Measurements from ENCODE around the gene CARD10.

CARD10 gene

DNA sequence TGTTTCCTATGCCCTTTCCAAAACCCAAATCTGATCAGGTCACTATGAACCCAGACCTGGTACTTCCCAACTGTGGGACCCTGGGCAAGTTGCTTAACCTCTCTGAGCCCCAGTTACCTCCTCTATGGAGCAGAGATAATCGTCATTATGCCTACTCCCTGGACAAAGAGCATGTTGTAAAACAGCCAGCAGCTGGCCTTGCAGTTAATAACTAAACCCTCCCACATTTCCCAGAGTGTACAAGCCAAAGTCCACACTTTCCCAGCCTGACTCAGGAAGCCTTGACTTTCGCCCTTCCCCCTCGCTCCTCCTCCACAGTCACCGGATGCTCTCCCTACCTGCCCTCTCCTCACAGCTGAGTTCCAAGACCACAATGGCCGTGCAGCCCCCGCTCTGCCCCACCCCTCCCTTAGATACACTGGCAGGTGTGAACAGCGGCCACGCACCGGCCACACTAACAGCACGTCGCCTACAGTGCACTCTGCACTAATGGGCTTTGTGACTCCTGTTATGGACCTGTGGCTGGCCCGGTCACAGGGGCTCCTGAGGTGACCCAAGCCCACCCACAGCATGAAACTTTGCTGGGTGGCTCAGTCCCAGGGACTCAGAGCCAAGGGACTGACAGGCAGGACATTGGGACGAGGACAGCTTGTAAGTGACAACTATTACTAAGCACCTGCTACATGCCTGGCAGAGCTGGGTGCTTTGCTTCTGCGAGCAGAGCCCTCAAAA lies 17.4 kb downstream of the CARD10 start:
- DNase-seq = no peak

DNA sequence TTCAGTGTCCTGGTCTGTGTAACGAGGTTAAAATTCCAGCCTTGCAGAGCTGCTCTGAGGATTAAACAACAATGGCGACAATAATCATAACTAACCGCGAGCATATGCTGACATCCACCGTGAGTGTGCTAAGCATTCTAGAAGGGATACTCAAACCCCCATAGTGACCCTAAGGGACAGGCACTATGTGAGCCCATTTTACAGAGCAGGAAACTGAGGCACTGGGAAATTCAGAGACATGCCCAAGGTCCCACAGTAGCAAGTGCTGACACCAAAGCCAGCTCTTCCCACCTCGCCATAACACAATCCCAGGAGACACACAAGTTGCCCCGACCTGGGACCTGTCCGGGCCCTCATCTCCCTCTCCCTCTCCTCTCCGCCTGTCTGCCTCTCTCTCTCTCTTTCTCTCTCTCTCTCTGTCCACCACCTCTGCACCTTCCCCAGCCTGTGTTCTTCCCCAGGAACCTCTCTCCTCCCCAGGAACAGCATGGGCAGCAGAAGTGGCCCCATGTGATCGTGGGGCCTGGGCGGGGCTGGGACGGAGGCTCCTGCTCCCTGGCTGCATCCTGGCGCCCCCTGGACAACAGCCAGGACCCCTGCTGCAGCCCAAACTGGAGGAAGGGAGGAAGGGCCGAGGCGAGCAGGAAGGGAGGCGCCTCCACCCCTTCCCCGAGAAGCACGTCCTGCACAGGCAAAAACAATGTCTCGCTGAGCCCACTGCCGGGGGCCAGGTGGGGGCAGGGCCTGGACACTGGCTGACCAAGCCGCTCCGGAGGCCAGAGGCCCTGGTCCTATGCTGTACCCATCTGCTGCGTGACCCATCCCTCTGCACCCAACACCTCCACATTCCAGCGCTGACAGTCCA lies 18.2 kb downstream of the CARD10 start:
- no peak for DNase-seq

DNA sequence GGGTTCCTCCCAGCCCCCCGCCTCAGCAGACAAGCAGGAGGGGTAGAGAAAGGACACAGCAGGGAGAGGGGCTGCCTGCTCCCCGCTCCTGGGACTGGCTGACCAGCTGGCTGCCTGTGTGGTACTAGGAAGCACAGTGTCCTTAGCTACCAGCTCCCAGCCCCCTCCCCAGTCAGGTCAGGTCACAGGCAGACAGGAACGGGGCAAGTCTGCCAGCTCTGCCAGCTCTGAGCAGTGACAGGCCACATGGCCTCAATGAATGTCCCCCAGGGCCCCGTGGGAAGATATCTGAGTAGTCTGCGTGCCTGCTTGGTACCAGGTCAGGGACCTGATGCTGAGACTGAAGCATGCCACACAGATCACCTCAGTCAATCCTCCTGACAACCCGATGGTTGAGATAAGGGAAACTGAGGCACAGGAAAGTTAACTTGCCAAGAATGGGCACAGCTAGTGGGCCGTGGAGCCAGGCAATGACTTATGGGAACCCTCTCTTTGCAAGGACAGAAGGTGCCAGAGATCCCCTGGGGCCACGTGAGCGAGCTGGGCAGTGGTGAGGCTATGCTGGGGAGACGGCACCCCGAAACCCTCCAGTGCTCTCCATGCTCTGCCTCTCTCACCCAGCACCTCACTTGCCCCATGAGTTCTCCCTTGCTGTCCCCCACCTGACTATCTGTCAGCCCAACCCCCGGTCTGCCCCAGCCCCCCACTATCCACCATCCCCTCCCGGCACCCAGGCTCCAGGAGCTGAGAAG lies 19.2 kb downstream of the CARD10 start:
- DNase-seq = no peak

DNA sequence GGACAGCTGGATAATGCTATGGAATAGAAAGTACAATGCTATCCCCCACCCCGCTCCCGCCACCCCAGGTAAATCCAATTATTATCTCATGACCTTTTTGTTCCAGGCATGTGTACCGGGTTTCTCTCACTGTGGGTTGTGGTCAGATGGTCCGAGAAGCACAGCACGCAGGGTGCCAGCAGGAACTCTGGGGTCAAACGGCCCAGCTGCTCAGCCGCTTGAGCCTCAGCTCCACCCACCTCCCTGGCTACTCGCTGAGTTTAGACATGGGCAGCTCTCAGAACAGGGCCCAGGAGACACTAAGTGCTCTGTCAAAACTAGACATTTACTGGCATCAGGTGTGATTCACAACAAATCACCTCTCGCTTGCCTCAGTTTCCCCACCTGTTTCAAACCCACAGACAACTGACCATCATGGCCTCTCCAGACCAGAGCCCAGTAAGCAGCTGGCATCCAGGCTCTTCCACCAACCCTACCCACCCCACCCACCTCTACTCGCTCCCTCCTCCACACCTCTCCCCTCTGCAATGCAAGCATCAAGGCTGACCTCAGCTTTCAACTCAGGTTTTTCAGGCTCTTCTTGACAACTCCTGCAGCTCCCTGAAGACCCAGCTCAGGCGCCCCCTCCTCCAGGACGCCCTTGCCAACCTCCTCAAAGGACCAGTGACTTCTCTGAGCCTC lies 20.0 kb downstream of the CARD10 start:
- no peak for DNase-seq

DNA sequence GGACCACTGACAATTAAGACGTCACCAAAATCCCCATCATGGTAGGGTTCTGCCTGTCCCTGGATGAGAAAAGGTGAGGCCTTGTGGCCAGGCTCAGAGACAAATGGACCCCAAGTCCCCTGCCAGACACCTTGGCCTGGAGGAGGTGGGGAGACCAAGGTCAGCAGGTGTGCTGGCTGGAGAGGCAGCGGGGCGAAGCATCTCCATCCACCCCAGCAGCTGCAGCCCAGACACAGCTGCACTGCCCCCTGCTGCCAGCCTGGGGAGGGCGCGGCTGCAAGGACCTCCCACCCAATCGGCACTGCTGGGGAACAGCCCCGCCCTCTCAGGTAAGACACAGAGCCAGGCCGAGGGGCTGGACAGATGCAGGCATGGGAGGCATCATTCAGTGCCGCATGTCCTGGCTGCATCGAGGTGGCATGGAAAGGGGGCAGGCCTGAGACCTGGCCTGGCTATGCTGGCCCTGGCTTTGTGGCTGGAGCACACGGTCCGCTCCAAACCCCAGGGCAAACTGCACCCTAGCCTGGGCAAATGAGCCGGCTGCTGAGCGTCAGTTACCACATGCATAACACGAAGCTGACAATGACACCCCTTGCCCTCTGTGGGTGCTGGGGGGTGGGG lies 20.8 kb downstream of the CARD10 start:
- no peak for DNase-seq

DNA sequence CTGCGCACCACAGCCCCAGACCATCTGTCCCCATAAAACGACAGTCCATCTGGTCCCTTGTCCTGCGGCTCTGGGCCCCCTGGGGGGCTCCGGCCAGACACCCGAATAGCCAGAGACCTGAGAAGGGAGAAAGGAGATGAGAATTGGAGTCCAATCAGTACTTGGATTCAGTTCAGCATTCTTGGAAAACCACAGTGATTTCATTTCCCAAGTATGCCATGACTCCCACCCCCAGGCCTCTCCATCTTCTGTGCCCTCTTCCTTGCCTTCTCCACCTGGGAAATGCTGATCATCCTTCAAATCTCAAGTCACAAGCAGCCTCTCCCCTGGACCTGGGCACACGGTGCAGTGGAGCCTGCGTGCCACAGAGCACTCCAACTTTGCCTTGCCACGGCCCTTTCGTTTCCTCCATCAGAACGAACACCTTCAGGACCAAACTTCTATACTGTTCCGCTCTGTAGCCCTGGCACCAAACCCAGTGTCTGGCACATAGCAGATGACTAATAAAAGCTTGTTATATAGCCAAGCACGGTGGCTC lies 22.1 kb downstream of the CARD10 start:
- no peak for DNase-seq

DNA sequence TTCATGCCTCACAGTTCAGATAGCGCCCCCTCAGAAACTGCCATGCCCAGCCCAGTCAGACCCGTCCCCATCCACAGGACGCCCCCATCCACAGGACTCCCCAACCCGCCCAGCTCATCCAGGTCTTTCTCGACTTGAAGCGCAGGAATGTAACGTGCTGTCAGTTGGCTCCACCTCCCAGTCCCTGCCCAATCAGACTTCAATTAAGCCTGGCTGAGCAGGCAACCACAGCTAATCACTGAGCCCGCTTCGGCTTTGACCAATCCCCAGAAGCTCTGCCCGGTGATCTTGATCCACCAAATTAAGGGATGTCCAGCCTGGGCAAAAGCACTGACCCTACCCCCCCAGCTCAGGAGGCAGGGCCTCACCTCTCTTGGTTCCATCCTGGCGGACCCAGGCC lies 22.6 kb downstream of the CARD10 start:
- DNase-seq = no peak

DNA sequence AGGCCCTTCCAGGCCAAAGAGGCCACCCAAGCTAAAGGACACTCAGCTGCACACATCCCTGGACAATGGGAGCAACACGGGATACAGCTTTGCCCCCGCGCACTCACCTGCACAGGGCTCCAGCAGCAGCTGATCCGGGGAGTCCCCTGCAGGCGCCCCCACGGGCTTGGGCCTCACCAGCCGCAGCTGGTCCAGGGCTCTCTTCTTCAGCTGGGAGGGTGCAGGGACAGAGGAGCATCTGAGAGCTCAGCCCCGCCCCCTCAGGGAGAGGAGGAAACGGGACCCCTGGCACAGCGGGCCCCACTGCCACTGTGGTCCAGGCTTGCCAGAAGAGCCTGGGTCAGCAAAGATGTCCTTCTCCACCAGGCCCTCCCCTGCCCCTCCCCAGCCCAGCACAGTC lies 25.2 kb downstream of the CARD10 start:
- DNase-seq = no peak

DNA sequence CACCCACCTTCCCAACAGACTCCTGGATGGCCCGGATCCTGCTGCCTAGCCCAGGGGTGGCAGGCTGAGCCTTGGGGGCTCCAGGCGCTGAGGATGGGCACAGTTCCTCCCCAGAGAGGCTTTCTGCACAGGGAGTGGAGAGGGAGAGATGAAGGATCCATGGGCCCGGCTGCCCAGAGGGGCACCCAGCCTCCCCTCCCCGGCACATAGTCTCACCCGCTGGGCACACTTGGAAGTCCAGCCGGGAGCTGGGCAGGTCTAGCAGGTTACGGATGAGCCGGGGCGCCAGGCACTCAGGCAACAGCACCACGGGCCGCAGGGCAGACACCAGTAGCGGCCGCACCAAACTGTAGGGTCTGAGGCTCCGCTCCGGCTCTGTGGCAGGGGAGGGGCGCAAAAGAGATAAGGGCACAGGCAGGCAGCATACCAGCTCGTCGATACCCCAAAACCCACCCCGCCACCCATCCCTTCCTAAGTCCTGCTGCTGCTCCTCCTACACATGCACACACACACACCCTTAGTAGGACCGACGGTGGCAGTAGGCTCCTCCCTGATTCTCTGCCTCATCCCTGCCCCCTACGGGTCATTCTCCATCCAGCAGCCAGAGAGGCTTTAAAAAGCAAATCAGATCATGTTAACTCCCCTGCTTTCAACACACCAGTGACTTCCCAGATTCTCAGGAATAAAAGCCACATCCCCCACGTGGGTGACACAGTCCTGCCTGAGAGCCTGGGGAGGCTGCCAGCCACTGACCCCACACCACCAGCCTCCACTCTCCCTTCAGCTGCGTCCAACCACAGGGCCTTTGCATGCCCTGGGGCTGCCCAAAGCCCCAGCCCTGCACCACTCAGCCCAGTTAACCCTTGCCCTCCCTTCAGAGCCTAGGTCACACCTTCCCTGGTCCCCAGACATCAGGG lies 26.5 kb downstream of the CARD10 start:
- no peak for DNase-seq

DNA sequence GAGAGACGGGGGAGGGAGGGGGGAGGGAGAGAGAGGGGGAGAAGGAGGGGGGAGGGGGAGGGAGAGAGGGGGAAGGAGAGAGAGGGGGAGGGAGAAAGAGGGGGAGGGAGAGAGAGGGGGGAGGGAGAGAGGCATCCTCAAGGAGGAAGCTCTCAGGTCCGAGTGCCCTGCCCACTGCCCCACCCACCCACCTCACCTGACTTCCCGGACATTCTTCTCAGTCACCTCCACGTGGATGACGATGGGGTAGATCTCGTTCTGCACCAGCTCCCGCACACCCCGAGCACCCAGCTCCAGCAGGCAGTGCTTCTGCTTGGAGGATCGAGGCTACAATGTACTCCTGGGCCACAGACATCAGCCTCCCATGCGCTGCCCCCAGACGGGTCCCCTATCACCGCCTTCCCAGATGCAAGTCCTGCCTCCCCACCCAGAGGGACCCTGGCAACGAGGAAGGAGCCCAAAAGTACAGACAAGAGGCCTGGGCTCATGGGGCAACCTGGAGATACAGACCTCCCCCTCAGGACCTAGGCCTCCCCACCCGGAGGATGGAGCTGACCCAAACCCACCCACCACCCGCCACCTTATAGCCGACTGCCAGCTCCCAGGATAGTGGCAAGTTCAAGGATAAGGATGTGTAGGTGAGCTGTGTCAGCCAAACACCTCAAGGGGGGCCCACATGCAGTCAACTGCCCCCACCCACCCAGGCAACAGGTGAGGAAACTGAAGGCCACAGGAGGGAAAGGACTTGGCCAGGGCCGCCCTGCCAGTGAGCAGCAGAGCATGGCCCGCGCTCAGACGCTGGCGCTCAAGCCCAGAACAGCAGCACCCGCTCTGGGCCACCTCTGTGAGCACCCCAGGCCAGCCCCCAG lies 27.4 kb downstream of the CARD10 start:
- DNase-seq = no peak

DNA sequence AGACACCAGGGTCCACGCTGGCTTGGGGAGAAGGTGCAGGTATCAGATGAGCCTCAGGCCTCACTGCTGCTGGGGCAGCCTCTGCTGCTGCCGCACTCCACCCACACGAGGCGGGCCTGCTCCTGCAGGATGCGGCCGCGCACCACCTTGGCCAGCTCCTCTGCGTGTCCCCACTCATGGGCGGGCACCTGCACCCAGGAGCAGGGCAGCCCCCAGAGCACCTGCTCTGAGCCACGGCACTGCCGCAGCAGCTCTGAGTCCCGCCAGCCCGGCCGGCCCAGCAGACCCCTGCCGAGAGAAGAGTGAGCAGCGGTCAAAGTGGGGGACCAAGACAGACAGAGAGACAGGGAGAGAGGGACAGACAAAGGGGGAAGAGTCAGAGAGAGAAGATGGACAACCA lies 28.1 kb downstream of the CARD10 start:
- no peak for DNase-seq

DNA sequence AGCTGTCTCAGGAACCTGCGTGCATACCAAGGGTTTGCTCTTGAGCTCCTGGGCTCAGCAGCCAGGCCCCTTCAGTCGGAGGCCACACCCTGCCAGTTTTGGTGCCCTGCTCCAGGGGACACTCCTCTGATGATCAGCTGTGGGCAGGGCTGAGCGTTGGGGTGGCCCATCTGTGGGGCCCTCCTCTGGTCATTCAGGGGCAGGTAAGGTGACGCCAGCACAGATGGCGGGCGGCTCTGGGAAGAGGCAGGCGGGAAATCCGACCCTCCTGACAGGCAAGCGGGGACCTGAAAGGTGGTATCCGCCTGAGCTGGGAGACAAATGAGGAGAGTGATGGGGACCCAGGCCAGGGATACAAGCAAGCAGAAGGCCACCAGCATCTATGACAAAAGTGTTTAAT lies 29.2 kb downstream of the CARD10 start:
- no peak for DNase-seq

DNA sequence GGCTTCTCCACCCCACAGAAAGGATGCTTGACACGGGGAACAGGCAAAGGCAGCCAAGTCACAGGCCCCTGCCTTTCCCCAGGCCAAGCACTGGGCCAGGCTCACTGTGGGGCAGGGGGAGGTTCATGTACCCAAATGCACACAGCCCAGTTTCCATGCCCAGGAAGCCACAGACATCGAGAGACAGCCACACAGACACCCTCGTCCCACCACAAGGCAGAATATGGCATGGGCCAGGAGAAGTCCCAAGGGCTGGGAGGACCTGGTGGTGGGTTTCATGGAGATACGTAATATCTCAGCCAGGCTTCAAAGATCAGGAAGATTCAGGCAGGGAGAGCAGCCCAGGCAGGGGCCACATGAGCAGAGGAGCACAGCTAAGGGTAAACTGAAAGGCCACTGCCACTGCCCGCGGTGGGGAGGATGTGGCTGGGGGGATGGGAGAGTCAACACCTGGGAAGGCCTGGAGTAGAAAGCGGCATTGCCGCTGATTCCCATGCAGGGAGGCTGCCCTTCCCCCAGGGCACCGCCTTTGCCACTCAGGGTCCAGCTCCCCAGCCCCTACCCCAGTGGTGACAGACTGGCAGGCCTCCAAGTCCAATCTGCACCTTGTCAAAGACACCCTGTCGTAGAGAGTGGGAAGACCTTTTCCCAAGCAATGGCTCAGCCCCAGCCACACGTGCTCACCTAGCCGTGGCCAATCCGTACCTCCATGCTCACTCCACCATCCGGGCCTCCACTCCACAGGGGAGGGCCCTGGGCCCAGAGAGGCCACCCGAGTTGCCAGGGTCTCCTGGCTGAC lies 30.7 kb downstream of the CARD10 start:
- no peak for DNase-seq

DNA sequence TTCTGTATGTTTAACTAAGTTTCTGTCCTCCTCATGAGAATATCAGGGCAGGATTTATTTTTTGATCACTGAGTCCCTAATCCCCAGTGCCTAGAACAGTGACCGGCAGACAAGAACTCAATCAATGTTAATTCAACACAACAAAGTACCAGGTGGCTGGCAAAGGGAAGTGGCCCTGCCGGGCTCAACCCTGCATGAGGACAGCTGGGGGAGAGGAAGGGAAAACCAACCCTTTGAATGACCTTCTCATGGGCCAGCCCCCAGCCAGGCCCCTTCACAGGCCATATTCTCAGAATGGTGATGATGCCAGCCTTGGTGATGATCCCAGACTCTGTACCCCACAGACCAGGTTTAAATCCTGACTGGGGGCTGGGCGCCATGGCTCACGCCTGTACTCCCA lies 31.6 kb downstream of the CARD10 start:
- no peak for DNase-seq

DNA sequence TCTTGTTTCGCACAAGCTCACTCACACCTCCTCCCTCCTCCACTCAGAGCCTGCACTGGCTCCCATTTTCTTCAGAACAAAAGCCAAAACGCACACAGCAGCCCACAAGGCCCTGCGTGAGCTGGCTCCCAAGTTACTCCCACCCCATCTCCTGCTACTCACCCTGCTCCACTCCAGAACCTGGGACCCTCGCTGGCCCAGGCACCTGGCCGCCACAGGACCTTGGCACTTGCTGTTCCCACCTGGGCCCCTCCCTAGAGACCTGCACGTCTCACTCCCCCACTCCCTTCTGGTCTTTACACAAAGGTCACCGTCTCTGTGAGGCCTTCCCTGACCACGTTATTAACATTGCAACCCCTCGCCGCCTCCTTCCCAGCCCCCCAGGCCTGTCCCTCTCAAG lies 32.1 kb downstream of the CARD10 start:
- DNase-seq = no peak

DNA sequence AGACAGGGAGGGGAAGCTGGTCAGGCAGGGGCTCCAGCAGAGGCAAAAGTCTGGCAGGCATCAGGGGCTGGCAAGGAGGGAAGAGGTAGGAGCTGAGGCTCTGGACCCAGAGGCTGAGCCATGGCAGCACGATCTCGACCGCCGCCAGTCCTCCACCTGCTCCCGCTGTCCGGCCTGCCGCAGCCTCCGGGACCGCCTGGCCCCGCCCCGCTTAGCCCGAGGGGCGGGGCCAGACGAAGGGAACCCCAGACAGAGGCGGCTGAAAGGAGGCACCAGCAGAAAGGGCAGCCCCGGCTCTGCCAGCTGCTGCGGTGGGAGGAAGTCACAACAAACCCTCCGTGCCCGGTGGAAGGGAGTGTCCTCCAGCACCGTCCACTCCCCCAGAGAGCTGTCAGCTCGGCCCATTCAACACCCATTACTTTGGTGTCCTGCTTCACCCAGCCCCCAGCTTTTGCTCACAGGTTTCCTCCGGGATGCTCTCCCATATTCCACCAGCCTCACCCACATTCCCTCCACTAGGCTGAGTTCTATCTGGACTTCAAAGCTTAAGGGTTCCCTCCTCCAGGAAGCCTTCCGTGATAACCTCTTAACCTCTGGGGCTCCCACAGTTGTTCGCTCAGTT lies 32.9 kb downstream of the CARD10 start, which contains the start of gene MFNG:
MFNG (minus strand) TSS at position 161 of the 622 bp plus-strand sequence. CDS start 207 bp downstream, outside the sequence.
- DNase-seq = no peak

DNA sequence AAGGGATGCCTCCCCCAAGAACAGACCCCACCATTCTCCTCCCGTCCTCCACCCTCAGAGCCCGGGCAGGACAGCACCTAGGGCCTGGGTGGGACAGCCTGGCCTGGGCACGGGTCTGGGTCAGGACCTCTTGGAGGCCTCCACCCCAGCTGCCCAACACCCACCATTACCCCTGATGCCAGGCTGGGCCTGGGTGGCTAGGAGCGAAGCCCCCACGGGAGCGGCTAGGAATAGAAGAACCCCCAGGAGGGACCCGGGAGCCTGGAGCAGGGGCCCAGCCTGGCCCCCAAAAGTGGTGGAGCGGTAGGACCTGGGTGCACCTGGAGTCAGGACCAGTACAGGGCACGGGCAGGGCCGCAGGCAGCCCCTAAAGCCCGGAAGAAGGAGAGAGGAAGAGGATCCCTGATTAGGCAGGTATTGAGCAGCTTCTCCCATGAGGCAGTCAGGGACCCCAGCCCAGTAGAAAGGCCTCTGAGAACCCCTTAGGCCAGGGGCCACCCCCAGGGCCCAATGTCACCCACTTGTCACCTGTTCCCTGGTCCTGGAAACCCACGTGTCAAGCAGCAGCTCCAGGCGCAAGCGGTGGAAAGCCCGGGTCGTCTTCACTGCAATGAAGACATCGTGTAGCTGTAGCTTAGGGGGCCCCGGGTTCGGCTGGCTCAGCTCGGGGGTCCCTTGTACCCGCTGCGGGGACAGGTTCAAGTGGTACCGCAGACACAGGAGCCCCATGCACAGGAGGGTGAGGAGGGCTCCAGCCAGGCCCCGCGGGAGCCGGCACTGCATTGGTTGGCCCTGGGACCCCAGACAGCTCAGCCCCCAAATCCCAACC lies 33.6 kb downstream of the CARD10 start:
- DNase-seq = no peak

Measured in NCI-H1048 (cell line).